Muscle of back (tissue), 11 donors: ENCODE measurements around the gene PDE11A. TPM values are rescaled to one million over a fixed set of nuclear protein-coding genes. Genes with fewer than 3 reads are reported as not detected.
"Not testable (repeated sequence)": the region's sequence is repeated elsewhere in the genome, so short reads cannot be mapped to it uniquely, and the experiment has no call there.

Experiments
- DNase-seq, 3 donors: peaks; one replicate each; pipeline versions ENCODE4 v3.0.0 to v3.0.0-alpha.2; 2013
- polyA plus RNA-seq, 10 donors: library from polyadenylated mRNA; unstranded; fragments of 120-200 nt; gene quantifications; one replicate each; pipeline ENCODE4 v1.2.1, GENCODE V29; 2013; ENCODE audit not compliant: insufficient read length in 10 of 10

Gene PDE11A
- polyA plus RNA-seq, 10 donors: 0.46 to 1.1 (median 0.58) TPM

DNA sequence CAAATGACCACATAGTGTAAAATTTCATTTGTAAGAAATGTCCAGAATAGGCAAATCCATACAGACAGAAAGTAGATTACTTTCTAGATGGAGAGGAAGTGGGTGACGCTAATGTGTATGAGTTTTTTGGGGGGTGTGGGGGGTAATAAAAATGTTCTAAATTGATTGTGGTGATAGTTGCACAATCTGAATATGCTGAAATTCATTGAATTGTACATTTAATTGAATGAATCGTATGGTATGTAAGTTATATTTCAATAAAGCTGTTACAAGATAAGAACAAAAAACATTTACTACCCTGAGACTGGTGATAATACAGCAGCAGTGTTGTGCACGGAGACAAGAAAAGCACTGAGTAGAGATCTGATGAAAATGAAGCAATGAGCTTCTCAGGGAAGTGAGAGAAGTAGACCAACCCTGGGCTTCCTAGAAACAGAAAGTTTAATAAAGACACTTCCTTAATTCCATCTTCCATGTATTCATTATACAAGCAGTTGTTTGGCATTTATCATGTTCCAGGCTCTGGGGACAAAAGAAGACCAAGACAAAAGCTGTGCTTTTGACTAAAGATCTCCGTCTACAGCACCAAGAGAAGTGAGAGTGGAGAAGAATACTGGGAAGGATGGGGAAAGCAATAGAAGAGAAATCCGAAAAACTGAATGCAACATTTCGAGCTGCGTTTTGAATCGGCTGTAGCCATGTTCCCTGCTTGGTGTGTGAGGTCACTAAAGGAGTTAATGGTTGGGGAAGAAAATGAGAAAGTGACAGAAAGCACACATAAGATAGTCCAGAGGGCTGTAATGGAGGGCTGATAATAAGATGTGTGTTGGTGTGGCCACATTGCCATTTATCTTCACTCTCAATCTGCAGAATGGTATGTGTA, 1.8 kb upstream of the PDE11A start:
- DNase-seq: no peak

DNA sequence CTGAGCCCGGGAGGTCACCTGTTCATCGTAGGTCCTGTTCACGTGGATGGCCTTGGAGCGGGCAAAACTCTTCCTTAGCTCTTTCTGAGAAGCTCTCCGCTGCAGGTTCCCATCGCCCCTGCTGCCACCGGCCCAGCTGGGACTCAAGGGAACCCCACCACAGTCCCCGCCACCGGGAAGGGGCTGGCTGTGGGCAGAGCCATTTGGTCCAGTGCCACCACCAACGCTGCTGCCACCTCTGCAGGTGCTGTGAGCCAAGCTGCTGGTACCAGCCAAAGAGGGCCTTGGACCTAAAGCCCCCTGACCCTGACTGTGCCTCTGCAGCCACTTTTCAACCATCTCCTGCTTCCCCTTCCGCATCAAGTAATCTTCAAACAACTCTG, 586 bp downstream of the PDE11A start:
- no peak for DNase-seq

DNA sequence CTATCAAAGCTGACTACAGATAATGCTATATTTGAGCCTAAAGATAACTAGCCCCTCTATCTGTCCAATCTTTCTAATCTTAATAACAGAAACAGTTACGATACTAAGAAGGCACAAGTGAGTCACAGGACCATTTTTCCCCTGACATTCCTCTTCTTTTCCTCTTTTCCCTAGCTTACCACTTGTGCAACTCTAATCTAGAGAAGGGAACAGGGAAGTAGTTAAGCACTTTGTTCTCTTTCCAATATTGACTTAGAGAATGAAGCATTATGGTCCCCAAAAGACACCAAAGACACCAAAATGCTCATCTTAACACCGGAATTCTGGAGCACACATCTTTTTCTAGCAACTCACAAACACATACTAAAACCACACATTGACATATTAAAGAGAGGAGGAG, 1.8 kb downstream of the PDE11A start:
- no peak for DNase-seq

DNA sequence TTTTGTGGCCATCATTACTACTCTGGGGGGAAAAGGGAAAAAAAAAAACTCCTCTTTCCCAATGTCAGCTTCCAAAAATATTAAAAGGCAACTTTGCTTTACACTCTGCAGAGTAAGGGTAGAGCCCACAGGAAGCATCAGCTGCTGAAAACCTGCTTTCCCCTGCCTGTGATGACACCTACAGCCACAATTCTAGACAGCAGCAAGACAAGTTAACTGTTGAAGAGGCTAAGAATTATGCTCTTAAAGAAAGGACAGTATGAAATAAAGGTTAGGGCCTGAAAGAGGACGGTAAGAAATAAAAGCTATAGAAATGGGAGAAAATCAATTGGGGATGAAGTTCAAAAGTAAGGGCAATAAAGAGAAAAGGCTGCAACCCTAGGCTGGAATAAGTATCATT, 3.0 kb downstream of the PDE11A start:
- DNase-seq: no peak

DNA sequence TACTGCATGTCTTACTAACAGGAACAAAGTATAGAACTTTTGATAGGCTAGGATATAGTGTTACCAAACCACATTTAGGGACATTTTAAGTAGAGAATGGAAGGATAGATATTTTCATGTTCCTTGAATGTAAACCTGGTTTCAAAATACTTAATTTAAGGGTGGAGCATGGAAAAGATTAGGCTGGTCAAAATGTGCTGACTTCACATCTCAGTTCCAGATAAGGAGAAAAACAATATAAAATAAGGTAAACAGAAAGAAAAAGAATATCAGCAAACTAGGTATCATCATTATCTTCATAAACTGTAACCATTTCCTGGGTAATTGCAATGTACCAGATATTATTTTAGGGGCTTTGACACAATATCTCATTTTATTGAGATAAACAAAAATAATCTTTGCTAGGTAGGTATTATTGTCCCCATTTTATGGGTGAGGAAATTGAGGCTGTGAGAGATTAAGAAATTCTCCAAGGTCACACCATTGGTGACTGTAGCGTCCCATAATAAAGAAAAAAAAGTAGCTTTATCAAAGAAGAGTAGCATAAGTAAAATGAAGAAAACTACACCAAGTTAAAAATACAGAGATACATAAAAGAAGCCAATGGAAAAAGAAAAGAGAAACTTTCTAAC, 3.6 kb downstream of the PDE11A start:
- no peak for DNase-seq

DNA sequence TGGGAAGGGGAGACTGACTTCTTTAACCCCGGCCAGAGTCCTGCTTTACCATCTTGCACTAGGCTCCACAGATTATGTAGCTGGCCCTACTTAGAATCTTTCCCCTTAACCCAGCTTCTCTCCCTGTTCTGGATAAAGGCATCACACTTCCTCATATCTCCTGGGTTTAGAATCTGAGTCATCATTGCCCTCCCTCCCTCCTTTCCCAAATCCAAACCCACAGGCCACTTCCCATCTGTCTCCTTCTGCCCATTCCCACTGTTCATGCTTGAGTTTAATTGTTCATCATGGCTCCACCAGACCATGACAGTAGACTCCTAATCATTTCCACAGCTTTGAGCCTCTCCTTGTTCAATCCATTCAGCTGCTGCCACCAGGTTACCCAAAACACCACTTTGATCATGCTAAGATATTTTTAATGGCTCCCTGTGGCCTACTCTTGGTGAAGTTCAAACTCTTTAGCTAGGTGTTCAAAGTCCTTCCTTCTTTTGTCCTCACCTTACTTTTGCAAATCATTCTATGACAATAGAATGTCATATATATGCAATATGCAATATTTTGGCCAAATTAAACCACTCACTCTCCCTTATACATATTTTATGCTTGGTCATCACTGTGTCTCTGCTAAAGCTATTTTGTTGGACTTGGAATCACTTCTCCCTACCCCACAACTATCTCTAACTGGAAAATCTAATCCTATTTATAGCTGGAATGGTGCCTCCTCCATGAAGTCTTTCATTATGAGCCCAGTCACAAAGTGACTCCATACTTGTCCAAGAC, 5.5 kb downstream of the PDE11A start:
- DNase-seq: no peak

DNA sequence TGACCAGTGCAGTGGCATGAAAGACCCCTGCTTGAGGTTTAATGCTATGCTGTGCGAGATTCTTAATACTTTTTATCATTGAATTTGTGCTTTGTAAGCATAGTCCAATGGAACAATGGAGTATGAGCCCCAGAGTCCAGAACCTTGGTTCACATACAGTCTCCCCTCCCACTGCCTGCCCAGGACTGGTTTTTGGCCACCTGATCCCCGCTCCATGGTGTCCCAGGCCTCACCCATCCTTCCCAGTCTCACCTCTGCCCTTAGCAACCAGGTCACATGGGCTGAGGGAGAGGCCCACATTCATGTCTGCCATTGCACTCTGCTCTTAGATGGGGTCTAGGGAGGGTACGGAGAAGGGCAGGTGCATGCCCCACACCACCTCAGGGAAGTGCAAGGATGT, 6.3 kb downstream of the PDE11A start:
- no peak for DNase-seq

DNA sequence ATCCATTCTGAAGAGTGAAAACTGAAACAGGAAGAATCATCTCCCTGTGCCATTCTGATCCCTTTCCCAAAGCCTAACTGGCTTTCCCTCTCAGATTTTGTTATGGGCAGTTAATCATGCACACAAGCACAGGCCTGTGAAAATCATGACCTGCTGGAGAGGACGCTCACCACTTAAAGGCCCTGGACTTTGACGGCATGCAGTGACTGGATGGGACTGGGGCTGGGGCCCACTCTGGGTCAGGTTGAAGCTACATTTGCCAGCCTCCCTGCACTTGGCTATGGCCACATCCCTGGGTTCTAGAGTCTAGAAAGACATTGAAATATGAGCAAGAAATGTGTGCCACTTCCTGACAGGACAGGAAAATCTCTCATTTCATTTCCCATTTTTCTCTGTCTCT, 12.9 kb downstream of the PDE11A start:
- no peak for DNase-seq

DNA sequence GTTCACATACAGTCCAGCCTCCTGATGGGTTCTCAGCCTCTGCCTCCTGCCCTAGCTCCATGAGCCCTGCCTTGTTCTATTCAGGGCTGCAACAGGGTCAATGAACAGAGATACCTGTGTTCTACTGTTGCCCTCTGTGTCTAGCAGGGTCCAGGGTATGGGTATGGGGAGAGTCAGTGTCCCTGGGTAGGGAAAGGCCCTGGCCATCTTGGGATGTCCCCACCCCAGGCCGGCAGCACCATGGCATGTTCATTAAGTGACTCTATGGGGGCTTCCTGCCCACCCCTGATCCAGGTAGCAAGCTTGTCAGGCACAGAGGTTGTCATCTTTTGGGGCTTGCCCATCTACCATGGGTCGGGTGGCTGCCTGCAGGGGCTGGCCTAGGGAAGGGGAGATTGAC, 13.5 kb downstream of the PDE11A start:
- no peak for DNase-seq

DNA sequence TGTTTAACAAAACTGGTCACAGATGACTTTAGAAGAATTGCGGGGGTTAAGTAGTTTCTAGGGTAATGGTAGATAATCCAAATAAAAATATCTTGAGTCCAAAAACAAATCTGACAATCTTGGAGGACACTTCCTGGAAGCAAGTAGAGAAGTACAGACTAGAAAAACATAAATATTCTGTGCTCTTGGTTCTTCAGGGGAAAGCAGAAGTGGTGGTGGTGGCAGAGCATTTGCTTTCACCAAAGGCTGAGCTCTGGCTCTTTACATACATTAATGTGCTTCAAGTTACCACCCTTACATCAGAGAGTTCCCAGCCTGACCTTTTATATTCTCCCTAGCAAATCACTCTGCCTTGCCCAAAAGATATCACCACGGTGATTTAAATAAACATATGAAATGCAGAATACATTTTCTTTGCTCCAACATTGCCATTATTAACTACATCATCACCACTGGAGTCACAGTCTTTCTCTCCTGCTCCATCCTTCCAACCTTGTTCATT, 15.3 kb downstream of the PDE11A start:
- no peak for DNase-seq

DNA sequence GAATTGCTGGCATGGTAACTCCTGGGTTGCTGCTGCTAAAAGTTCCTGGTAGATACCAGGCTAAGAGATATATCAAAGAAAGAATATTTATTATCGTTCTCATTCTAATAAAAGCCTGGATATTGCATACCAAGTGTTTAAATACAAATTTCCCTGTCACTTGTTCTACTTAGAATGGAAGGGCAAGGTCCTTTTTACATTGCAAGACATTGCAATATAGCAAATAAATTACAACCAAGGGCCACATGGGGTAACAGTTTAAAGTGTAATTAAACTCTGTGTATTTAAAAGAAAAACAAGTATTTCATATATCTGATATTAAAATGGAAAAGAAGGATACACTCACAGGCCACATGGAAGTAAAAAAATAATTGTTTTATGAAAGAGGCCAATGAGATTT, 16.2 kb downstream of the PDE11A start:
- no peak for DNase-seq

DNA sequence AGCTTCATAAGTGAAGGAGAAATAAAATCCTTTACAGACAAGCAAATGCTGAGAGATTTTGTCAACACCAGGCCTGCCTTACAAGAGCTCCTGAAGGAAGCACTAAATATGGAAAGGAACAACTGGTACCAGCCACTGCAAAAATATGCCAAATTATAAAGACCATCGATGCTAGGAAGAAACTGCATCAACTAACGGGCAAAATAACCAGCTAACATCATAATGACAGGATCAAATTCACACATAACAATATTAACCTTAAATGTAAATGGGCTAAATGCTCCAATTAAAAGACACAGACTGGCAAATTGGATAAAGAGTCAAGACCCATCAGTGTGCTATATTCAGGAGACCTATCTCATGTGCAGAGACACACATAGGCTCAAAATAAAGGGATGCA, 21.3 kb downstream of the PDE11A start:
- not testable (repeated sequence) for DNase-seq

DNA sequence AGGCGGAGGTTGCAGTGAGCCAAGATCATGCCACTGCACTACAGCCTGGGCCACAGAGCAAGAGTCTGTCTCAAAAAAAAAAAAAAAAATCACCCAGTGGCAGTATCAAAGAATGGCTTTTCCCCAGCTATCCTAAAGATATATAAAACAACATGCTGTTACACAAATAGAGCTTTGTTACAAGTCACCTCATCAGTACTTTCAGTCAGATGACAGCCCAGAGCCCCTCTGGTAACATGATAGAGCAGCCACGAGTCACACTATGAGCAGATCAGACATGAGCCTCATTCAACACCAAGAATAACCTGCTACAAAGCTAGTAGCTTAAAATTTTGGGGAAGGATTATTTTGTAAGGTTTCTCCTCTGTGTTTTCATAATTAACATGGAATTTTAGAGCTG, 25.2 kb downstream of the PDE11A start:
- no peak for DNase-seq

DNA sequence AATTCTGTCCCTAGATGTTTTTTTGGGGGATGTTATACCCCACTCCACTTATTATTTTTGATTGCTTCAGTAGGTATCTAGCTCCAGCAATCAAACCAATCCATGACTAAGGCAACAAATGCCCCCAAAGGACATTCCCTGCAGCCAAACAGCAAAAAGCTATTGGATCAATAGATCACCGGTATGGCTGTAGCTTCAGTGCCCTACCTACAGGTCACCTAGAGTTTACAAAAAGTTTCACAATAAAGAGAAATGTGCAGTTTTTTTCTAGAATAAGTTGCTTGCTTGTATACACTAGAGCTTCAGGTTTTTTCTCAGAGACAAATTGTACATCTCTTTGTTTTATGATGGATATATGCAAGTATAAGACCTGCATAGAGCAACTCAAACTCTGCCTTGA, 27.7 kb downstream of the PDE11A start:
- no peak for DNase-seq

DNA sequence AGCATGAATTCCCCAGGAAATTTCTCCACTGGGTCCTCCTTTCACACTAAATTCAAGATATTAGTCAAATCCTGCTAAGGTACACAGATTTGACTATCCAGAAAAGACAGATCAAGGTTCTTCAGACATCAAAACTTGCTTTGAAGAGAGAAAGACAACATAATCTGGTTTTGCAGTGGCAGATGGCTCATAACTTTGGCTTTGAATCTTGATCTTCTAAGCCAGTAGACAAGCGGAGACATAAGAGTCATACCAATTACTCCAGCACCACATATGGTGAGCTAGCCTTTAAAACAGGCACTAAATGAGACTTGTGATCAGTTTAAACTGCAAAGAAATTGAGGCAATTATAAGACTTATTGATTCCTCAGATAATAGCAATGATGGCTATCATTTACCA, 29.3 kb downstream of the PDE11A start:
- DNase-seq: no peak

DNA sequence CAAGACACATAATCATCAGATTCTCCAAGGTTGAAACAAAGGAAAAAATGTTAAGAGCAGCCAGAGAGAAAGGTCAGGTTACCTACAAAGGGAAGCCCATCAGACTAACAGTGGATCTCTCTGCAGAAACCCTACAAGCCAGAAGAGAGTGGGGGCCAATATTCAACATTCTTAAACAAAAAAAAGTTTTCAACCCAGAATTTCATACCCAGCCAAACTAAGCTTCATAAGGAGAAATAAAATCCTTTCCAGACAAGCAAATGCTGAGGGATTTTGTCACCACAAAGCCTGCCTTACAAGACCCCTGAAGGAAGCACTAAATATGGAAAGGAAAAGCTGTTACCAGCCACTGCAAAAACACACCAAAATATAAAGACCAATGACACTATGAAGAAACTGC, 39.0 kb downstream of the PDE11A start:
- DNase-seq: not testable (repeated sequence)

DNA sequence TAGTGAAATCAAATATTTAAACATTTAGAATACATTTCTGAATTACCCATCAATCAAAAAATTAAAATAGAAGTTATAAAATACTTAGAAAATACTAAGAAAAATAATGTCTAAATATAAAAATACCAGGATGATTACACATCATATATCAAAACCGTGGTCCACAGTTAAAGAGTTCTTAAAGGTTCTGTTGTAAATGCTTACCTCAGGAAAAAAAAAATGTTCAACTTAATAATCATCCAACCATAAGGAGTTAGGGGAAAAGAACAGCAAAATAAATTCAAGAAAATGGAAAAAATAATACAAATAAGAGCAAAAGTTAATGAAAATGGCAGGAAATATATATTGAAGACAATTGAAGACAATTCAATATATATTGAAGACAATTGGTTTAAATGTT, 43.2 kb downstream of the PDE11A start:
- DNase-seq: no peak

DNA sequence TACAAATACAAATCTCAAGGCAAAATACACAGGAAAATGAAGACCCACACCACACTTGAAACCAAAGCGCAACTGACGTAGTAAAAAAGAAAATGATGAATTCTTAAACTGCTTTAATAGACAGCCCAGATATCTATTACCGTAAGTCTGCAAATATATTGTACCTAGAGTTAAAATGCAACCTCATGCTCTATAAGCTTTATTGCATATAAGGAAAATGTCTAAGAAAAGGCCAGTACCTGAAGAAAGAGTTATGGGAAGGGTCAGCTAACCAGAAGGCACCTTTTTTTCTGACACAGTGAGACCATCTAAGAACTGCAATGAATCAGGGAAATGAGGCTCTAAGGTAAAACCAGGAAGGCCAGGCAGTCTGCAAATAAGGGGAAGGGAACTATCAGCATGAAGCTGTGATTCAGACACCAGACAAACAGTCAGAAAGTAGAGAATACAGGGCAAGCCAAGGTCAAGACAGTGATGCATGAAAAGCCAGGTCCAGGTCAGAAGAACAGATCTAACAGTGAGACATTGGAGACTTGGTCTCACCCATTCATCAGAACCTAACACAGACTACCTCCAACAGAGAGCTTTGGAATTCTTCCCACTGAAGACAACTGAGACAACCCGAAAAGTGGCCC, 46.9 kb downstream of the PDE11A start:
- DNase-seq: no peak

DNA sequence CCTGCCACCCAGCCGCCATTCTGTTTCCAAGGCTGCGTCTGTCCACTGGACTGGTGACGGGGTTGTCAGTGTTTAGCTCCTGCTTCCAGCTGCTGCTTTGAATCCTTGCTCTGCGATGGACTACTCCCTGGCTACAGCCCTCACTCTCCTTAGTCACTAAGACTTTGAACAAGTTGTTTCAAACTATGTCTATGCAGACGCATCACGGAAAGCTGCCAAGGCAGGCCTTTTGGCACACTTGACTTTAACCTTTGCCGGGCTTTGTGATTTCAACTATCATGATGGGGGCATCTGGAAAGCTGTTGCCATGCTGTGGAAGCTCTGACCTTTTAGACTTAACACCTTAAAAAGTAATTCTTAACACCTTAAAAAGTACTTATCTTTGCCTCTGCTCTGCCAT, 54.4 kb downstream of the PDE11A start:
- no peak for DNase-seq

DNA sequence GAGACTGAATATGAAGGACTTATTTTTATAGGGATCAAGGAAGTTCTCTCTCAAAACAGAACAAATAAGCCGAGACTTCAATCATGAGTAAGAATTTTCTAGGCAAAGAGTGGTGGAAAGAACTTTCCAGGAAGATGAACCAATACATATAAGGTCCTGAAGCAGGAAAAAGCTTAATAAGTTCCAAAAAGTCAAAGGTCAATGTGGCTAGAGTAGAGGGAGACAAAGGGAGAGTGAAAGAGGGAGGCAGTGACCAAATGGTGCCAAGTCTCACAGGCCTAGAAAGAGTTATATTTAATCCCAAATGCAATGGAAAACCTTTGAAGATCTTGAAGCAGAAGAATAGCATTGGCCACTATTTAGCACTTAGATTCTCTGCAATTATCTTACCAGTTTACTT, 56.0 kb downstream of the PDE11A start:
- no peak for DNase-seq

DNA sequence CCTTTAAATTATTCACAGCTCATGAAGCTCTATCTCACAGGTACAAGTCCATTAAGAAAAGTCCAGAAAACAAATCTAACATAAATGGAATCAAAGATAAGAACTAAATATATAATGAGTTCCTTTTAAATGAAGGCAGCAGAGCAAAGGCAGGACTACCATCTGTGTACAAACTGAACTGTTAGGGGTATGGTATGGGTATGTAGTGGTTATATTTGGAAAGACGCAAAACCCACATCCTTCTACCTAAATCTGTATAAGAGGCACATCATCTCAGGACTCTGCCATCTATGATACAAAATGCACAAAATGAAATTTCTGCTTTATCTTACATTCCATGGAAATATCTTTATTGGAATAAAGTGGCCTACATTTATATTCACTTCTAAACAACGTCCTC, 59.9 kb downstream of the PDE11A start:
- no peak for DNase-seq

DNA sequence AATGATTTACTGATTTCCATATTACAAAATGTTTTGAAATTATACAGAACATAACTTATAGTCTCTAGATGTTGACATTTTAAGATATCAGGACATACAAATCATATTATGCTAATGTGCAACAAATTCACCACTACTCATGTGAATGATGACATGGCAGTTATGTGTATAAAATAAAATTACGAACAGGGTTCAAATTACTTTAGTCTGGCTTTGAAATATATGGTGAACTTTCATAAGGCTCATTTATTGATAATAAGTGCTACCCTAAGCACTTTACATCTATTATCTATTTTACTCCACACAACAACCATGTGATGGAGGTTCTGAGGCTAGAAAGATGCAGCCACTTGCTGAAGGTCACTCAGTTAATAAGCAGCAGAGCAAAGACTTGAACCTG, 62.8 kb downstream of the PDE11A start:
- DNase-seq: no peak
